Pulmonary artery endothelial cell (primary cell): ENCODE measurements around the gene FBXO7. TPM values are rescaled to one million over a fixed set of nuclear protein-coding genes. Genes with fewer than 3 reads are reported as not detected.

Experiments
- total RNA-seq: library from RNA; depleted of rRNA; stranded (reverse); fragments of >200 nt; gene quantifications from 2 replicates; pipeline ENCODE4 v1.2.3, GENCODE V29; 2014

Gene FBXO7
- total RNA-seq, 1 donor from 2014 or later = 48.1 TPM

Other genes with a start within 250 kb of the FBXO7 start
- 0.14 and 0.66 TPM in 2 replicates for gene SLC5A4, start 219.5 kb upstream of the FBXO7 start, total RNA-seq
- not detected in 2 replicates for gene RFPL3, start 116.9 kb upstream of the FBXO7 start, total RNA-seq
- 172 and 187 TPM in 2 replicates for gene RTCB, start 62.6 kb upstream of the FBXO7 start, total RNA-seq
- gene BPIFC, start 10.4 kb upstream of the FBXO7 start, total RNA-seq = not detected in 2 replicates